Peyer's patch (tissue), 4 donors: ENCODE data around the gene DARS1. TPM values are rescaled to one million over a fixed set of nuclear protein-coding genes. Genes with fewer than 3 reads are reported as not detected.

ENCODE experiments used
- DNase-seq, 3 donors: peaks; one replicate each; pipeline ENCODE4 v3.0.0-alpha.2; 2017 to 2019
- H3K27ac ChIP-seq, 4 donors: fragments of 200-600 bp; sonication (generic); one replicate each; pipeline ENCODE4 v1.5.1; 2016 to 2019
- H3K27me3 ChIP-seq, 2 donors: fragments of 200-600 bp; sonication (generic); one replicate each; pipeline ENCODE4 v1.5.1; 2019
- H3K36me3 ChIP-seq, 3 donors: fragments of 200-600 bp; sonication (generic); one replicate each; pipeline ENCODE4 v1.5.1; 2016 to 2019
- H3K4me1 ChIP-seq, 4 donors: fragments of 200-600 bp; sonication (generic); one replicate each; pipeline ENCODE4 v1.5.1; 2016 to 2019
- H3K4me3 ChIP-seq, 4 donors: fragments of 200-600 bp; sonication (generic); 1 replicate in 3 of 4; 2 replicates in 1 of 4; pipeline ENCODE4 v1.5.1; 2016 to 2019; ENCODE audit warnings: mild to moderate bottlenecking in 1 of 4
- H3K9me3 ChIP-seq, 4 donors: fragments of 200-600 bp; sonication (generic); one replicate each; pipeline ENCODE4 v1.5.1; 2016 to 2019; ENCODE audit warnings: mild to moderate bottlenecking in 1 of 4
- POLR2A ChIP-seq, 2 donors: fragments of 450-650 bp; IDR thresholded peaks; one replicate each; pipeline ENCODE4 v1.5.1; 2017; ENCODE audit warnings: antibody characterized with exemption in 2 of 2, mild to moderate bottlenecking in 2 of 2, moderate library complexity in 2 of 2
- total RNA-seq, 4 donors: library from RNA; depleted of rRNA; stranded (reverse); fragments of >200 nt; gene quantifications; one replicate each; pipeline ENCODE4 v1.1.0, GENCODE V29; 2016
- TF ChIP-seq, protein P1 (sequence below), 6 experiments: fragments of 450-650 bp in 4 of 6; fragments of 200-600 bp in 2 of 6; sonication (generic) in 1 of 6; IDR thresholded peaks; one replicate each; pipeline ENCODE4 v1.5.1; 2017 to 2019; ENCODE audit warnings: antibody characterized with exemption in 6 of 6, mild to moderate bottlenecking in 3 of 6, moderate library complexity in 1 of 6

Gene DARS1
- total RNA-seq, 4 donors from 2014 or later, result 27.5 to 75.9 (median 30.6) TPM

DNA sequence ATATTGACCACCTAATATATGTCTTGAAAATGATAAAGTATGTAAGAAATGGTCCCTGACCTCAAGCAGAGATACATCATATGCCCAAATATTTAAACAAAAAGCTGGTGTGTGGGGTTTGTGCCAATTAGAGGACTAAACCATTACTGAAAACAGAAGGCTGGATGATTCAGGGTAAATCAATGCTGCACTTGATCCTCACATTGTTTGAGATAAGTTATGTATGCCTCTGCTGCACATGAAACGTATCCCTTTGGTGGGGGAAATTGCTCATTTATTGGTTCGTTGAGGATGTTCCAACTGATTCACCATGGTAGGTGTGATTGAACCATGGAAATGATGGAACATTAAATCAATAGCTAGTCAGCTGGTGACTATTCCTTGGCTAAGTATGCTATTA is 24.7 kb upstream of the DARS1 start:
- peaks cover 0 to 8% (median 1%) of the 10 kb centered on the region in 4 donors for H3K4me1 ChIP-seq
- H3K27ac ChIP-seq, result no peak overlapping the region
- no peak for DNase-seq
- H3K36me3 ChIP-seq, result no peaks in the 10 kb centered on the region
- no peak for TF ChIP-seq POLR2A (IDR thresholded peaks at IDR 0.05)
- TF ChIP-seq, protein P1, sequence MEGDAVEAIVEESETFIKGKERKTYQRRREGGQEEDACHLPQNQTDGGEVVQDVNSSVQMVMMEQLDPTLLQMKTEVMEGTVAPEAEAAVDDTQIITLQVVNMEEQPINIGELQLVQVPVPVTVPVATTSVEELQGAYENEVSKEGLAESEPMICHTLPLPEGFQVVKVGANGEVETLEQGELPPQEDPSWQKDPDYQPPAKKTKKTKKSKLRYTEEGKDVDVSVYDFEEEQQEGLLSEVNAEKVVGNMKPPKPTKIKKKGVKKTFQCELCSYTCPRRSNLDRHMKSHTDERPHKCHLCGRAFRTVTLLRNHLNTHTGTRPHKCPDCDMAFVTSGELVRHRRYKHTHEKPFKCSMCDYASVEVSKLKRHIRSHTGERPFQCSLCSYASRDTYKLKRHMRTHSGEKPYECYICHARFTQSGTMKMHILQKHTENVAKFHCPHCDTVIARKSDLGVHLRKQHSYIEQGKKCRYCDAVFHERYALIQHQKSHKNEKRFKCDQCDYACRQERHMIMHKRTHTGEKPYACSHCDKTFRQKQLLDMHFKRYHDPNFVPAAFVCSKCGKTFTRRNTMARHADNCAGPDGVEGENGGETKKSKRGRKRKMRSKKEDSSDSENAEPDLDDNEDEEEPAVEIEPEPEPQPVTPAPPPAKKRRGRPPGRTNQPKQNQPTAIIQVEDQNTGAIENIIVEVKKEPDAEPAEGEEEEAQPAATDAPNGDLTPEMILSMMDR (IDR thresholded peaks at IDR 0.05), result no peak
- no peaks in the 10 kb centered on the region for H3K27me3 ChIP-seq
- H3K9me3 ChIP-seq, result no peaks in the 10 kb centered on the region
- no peak overlapping the region for H3K4me3 ChIP-seq

DNA sequence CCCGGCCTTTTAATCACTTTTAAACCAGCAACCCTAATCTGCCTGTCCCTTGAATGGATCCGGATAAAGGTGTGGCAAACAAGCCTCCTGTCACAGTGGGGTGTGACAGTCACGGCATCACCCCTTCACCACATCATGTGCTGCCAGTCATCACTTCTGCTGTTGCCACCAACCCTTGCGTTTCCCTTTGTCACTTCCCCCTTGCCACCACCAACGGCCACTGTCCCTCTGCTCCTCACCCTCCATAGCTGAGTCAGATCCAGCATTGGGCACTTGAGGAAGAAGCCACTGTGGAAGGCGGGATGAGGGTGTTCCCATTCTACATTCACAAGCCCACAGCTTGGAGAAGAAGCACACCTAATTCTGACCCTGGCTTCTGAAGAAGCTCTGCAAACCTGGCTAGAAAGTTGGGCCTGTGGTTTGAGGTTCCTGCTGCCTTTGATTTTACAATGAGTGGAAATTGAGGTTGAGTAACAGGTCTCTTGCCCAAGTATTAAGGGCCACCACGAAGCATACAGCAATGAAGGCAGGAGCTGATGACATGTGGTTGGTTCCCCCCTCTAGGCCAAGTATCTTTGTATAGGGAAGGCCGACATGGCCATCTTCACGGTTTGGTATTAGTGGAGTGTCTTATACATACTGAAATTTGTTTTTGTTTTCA is 22.9 kb upstream of the DARS1 start:
- Histone ChIP-seq H3K27ac (peak overlapping the region in 1 of 4 donors; percentile 63), H3K27me3 (no peaks in the 10 kb centered on the region), H3K4me3 (no peak overlapping the region), H3K36me3 (no peaks in the 10 kb centered on the region), H3K4me1 (peaks cover 0 to 3% (median 0%) of the 10 kb centered on the region in 4 donors), H3K9me3 (no peaks in the 10 kb centered on the region)
- TF ChIP-seq, protein P1 (IDR thresholded peaks at IDR 0.05), result no peak
- TF ChIP-seq POLR2A (IDR thresholded peaks at IDR 0.05), result no peak
- peak in 2 of 3 donors; percentile 82 to 85 for DNase-seq

DNA sequence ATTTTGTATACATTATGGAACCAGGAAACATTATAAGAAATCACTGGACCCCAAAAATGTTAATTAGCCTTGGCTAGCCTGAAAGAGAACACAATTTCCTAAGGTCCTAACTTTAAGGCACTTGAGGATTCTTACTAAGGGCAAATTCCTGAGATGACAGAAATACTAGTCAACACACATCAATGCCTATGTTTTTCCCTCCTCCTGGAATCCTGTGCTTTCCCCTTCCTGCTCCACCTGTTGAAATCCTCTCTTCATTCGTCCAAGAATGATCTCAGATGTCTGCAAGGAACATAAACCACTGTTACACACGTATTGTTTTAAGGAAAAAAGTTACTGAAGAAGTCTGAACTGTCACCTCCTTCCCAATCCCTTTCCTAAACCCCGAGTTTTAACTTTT is 21.2 kb upstream of the DARS1 start:
- Histone ChIP-seq H3K4me3 (no peak overlapping the region), H3K4me1 (peaks cover 0 to 3% (median 0%) of the 10 kb centered on the region in 4 donors), H3K27me3 (no peaks in the 10 kb centered on the region), H3K36me3 (no peaks in the 10 kb centered on the region), H3K27ac (no peak overlapping the region), H3K9me3 (no peaks in the 10 kb centered on the region)
- TF ChIP-seq POLR2A (IDR thresholded peaks at IDR 0.05), result no peak
- TF ChIP-seq, protein P1 (IDR thresholded peaks at IDR 0.05), result no peak
- no peak for DNase-seq

DNA sequence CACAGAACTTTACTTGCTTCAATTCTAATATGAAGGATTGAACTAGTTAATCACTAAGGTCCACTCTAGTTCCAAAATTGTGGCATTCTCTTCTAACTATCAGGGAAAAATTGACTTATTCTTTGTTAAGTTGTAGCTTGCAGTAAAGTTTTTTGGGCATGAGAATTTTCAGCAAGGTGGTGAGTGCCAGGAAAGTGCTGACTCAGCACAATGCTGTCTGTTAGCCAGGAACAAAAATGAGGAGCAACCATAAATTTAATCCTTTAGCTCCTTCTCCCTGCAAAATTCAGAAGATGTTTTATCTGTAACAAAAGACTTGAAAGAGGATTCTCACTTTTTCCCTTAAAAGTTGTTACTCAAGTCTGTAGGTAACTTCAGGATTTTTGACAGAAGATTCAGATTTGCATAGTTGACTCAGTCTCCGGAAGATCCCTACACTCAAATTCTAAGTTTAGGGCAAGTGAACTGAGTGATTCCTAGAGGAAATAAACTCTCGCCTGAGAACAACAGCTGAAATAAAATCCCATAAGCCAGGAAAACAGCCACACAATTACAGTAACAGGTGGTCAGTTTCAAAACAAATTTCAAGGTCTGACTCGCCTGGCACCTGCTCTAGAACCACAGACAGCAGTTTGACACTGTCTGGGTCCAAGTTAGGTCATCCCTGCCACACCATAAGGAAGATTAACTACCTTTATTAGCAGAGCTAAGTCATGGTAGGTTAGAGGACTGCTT is 20.2 kb upstream of the DARS1 start:
- Histone ChIP-seq H3K9me3 (no peaks in the 10 kb centered on the region), H3K4me3 (no peak overlapping the region), H3K27me3 (no peaks in the 10 kb centered on the region), H3K27ac (no peak overlapping the region), H3K36me3 (no peaks in the 10 kb centered on the region), H3K4me1 (peaks cover 0 to 3% (median 0%) of the 10 kb centered on the region in 4 donors)
- no peak for DNase-seq
- TF ChIP-seq POLR2A (IDR thresholded peaks at IDR 0.05), result no peak
- TF ChIP-seq, protein P1 (IDR thresholded peaks at IDR 0.05), result no peak

DNA sequence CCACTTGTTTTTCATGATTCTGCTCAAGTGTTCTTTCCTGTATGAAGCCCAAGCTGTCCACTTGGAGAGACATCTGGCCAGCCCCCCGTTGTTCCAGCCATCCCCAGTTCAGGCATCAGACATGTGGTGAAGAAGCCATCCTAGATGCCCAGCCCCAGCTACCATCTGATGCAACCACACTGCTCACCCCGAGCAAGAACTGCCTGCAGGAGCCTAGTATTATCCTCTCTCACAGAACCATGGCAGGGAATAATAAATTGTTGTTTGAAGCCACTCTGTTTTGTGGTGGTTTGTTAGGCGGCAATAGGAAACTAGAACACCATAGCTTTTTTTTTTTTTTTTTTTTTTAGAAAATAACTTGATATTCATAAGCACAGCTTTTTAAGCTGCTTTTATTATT is 19.5 kb upstream of the DARS1 start:
- Histone ChIP-seq H3K9me3 (no peaks in the 10 kb centered on the region), H3K27ac (no peak overlapping the region), H3K27me3 (no peaks in the 10 kb centered on the region), H3K4me3 (no peak overlapping the region), H3K36me3 (no peaks in the 10 kb centered on the region), H3K4me1 (peaks cover 0 to 3% (median 0%) of the 10 kb centered on the region in 4 donors)
- TF ChIP-seq, protein P1 (IDR thresholded peaks at IDR 0.05), result no peak
- no peak for TF ChIP-seq POLR2A (IDR thresholded peaks at IDR 0.05)
- no peak for DNase-seq
